ENCODE data around the gene PLIN3. TPM values are rescaled to one million over a fixed set of nuclear protein-coding genes. Genes with fewer than 3 reads are reported as not detected.
"Not testable (repeated sequence)": the region's sequence is repeated elsewhere in the genome, so short reads cannot be mapped to it uniquely, and the experiment has no call there.

PLIN3 gene
- total and polyA plus RNA-seq, 2 donors (not counting 1 experiment from before 2014, with no cell fraction given): 27.6 to 34.3 TPM

DNA sequence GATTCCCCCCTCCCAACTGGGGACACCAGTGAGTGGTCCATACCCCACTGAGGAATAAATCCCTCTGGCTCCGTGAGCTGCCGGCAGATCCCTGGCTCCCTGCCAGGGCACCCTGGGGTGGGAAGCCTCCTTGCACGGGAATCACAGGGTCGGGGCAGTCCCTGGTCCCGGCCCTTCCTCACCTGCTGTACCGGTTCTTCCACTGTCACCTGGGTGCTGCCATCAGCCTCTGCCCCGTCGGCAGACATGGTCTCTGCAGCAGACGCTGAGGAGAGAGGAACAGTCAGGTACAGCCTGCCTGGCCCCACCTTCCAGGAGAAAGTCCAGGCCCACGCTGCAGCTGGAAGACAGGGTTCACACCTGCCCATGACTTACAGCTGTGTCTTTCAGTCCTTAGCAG, 6.3 kb downstream of the PLIN3 start:
- no peak overlapping the region for H3K4me2 ChIP-seq (replicated peaks; ENCODE audit: low read depth, low read length, poor library complexity, severe bottlenecking)
- Mint-ChIP-seq H3K4me3 (no peak overlapping the region), H3K4me1 (peaks cover 15% of the 10 kb centered on the region), H3K27me3 (no peaks in the 10 kb centered on the region), H3K27ac (no peak overlapping the region), H3K9me3 (ENCODE audit: insufficient read depth) (no peaks in the 10 kb centered on the region)
- TF ChIP-seq, protein P1, sequence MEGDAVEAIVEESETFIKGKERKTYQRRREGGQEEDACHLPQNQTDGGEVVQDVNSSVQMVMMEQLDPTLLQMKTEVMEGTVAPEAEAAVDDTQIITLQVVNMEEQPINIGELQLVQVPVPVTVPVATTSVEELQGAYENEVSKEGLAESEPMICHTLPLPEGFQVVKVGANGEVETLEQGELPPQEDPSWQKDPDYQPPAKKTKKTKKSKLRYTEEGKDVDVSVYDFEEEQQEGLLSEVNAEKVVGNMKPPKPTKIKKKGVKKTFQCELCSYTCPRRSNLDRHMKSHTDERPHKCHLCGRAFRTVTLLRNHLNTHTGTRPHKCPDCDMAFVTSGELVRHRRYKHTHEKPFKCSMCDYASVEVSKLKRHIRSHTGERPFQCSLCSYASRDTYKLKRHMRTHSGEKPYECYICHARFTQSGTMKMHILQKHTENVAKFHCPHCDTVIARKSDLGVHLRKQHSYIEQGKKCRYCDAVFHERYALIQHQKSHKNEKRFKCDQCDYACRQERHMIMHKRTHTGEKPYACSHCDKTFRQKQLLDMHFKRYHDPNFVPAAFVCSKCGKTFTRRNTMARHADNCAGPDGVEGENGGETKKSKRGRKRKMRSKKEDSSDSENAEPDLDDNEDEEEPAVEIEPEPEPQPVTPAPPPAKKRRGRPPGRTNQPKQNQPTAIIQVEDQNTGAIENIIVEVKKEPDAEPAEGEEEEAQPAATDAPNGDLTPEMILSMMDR (IDR thresholded peaks at IDR 0.05): no peak
- no peak for TF ChIP-seq EZH2 (IDR thresholded peaks at IDR 0.05; ENCODE audit: borderline replicate concordance, insufficient read depth, low read depth, low read length, poor library complexity, severe bottlenecking)
- H3K4me3 ChIP-seq (ENCODE audit: control extremely low read depth in 1 of 5, extremely low read depth in 1 of 5, insufficient read depth in 1 of 5, low read depth in 2 of 5, low read length in 4 of 5): no peak overlapping the region
- H3K9ac ChIP-seq (ENCODE audit: low read length): no peak overlapping the region
- ATAC-seq (ENCODE audit: low read depth) (no peak), DNase-seq (no peak)
- H3K27ac ChIP-seq (ENCODE audit: low read length in 2 of 2): no peak overlapping the region
- intact Hi-C loops (cut with micrococcal nuclease): no loop called here
- peaks cover 0 to 5% of the 10 kb centered on the region in 2 donors for H3K4me1 ChIP-seq (ENCODE audit: control insufficient read depth in 2 of 2, insufficient read depth in 2 of 2, low read length in 2 of 2)
- peaks cover 0 to 9% (median 0%) of the 10 kb centered on the region in 3 donors for H3K9me3 ChIP-seq (ENCODE audit: control extremely low read depth in 1 of 3, control insufficient read depth in 2 of 3, insufficient read depth in 1 of 3, low read length in 2 of 3)
- peaks cover 2 to 14% of the 10 kb centered on the region in 2 experiments for H3K36me3 ChIP-seq (replicated peaks in 1 of 2; ENCODE audit: control extremely low read depth in 1 of 2, control insufficient read depth in 1 of 2, extremely low read depth in 1 of 2, insufficient read depth in 2 of 2, low read length in 1 of 2)
- H4K20me1 ChIP-seq (ENCODE audit: control insufficient read depth, insufficient read depth, low read length, poor library complexity, severe bottlenecking): no peaks in the 10 kb centered on the region
- peaks cover under 1% of the 10 kb centered on the region for H3K79me2 ChIP-seq (ENCODE audit: control insufficient read depth, insufficient read depth, low read length)
- no peaks in the 10 kb centered on the region for H3K27me3 ChIP-seq (replicated peaks in 1 of 4; ENCODE audit: control extremely low read depth in 1 of 4, control insufficient read depth in 3 of 4, insufficient read depth in 4 of 4, low read length in 3 of 4)
- 95% methylated on average over 10 of the region's 10 CpGs for WGBS (ENCODE audit: insufficient coverage)
- H2AFZ ChIP-seq (ENCODE audit: insufficient read depth, low read depth, low read length, poor library complexity, severe bottlenecking): no peak overlapping the region
- ChIA-PET CTCF (no interaction called here), POLR2A (no interaction called here)

DNA sequence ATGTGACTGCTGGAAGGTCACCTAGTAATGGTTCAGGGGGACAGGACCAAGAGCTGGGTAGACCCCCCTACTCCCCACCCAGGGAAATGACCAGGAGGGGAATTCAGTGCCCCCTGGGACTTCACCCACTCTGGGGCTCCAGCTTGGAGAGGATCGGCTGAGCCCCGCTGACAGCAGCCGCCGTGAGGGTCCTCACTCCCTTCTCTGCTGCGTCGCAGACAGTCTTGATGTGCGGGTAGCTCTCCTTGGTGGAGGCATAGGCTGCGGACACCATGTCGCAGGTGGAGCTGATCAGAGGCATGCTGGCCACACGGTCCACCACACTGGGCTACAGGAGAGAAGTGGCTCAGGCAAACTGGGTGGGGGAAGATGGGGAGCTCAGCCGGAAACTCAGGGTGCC, 7.8 kb downstream of the PLIN3 start:
- no peaks in the 10 kb centered on the region for H3K27me3 Mint-ChIP-seq
- Histone ChIP-seq H3K4me2 (replicated peaks; ENCODE audit: low read depth, low read length, poor library complexity, severe bottlenecking) (no peak overlapping the region), H3K27ac (ENCODE audit: low read length in 2 of 2) (no peak overlapping the region), H3K4me1 (ENCODE audit: control insufficient read depth in 2 of 2, insufficient read depth in 2 of 2, low read length in 2 of 2) (peaks cover 0 to 5% of the 10 kb centered on the region in 2 donors), H3K36me3 (replicated peaks in 1 of 2; ENCODE audit: control extremely low read depth in 1 of 2, control insufficient read depth in 1 of 2, extremely low read depth in 1 of 2, insufficient read depth in 2 of 2, low read length in 1 of 2) (peaks cover 2 to 18% of the 10 kb centered on the region in 2 experiments), H2AFZ (ENCODE audit: insufficient read depth, low read depth, low read length, poor library complexity, severe bottlenecking) (no peak overlapping the region), H3K9me3 (ENCODE audit: control extremely low read depth in 1 of 3, control insufficient read depth in 2 of 3, insufficient read depth in 1 of 3, low read length in 2 of 3) (peaks cover 0 to 9% (median 0%) of the 10 kb centered on the region in 3 donors), H3K27me3 (replicated peaks in 1 of 4; ENCODE audit: control extremely low read depth in 1 of 4, control insufficient read depth in 3 of 4, insufficient read depth in 4 of 4, low read length in 3 of 4) (no peaks in the 10 kb centered on the region), H4K20me1 (ENCODE audit: control insufficient read depth, insufficient read depth, low read length, poor library complexity, severe bottlenecking) (no peaks in the 10 kb centered on the region), H3K4me3 (ENCODE audit: control extremely low read depth in 1 of 5, extremely low read depth in 1 of 5, insufficient read depth in 1 of 5, low read depth in 2 of 5, low read length in 4 of 5) (no peak overlapping the region), H3K9ac (ENCODE audit: low read length) (no peak overlapping the region), H3K79me2 (ENCODE audit: control insufficient read depth, insufficient read depth, low read length) (no peaks in the 10 kb centered on the region)
- TF ChIP-seq, protein P1 (IDR thresholded peaks at IDR 0.05): no peak
- TF ChIP-seq EZH2 (IDR thresholded peaks at IDR 0.05; ENCODE audit: borderline replicate concordance, insufficient read depth, low read depth, low read length, poor library complexity, severe bottlenecking): no peak
- no peak overlapping the region for H3K27ac Mint-ChIP-seq
- peaks cover 14% of the 10 kb centered on the region for H3K4me1 Mint-ChIP-seq
- ChIA-PET POLR2A (no interaction called here), CTCF (interaction anchor here (0.5 to 19.5 kb wide), 4 partner anchors 9 to 536 kb away, joined by 3 to 612 read pairs (median 6); no protein-coding TSS in a partner anchor)
- no peak for DNase-seq
- no peaks in the 10 kb centered on the region for H3K9me3 Mint-ChIP-seq (ENCODE audit: insufficient read depth)
- no peak for ATAC-seq (ENCODE audit: low read depth)
- H3K4me3 Mint-ChIP-seq: no peak overlapping the region
- intact Hi-C loops (cut with micrococcal nuclease): no loop called here
- WGBS (ENCODE audit: insufficient coverage): 95% methylated on average over 11 of the region's 11 CpGs

DNA sequence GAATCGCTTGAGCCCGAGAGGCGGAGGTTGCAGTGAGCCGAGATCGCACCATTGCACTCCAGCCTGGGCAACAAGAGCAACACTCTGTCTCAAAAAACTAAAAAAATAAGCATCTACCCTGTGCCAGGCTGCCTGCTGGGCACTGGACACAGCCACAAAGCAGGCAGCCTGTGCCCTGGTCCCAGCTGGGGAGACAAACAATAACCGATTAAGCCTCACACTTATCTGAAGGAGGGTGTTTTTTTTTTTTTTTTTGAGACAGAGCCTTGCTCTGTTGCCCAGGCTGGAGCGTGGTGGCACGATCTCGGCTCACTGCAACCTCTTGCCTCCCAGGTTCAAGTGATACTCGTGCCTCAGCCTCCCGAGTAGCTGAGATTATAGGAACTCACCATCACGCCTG, 11.0 kb downstream of the PLIN3 start:
- H3K4me3 ChIP-seq (ENCODE audit: control extremely low read depth in 1 of 5, extremely low read depth in 1 of 5, insufficient read depth in 1 of 5, low read depth in 2 of 5, low read length in 4 of 5); DNase-seq; ATAC-seq (ENCODE audit: low read depth); H3K27ac ChIP-seq (ENCODE audit: low read length in 2 of 2); H3K9me3 Mint-ChIP-seq (ENCODE audit: insufficient read depth); H3K9ac ChIP-seq (ENCODE audit: low read length); H3K4me1 ChIP-seq (ENCODE audit: control insufficient read depth in 2 of 2, insufficient read depth in 2 of 2, low read length in 2 of 2); H3K4me2 ChIP-seq (replicated peaks; ENCODE audit: low read depth, low read length, poor library complexity, severe bottlenecking); H3K4me3 Mint-ChIP-seq; POLR2A ChIA-PET; H3K27ac Mint-ChIP-seq; intact Hi-C loops (cut with micrococcal nuclease); H3K4me1 Mint-ChIP-seq; H3K27me3 ChIP-seq (replicated peaks in 1 of 4; ENCODE audit: control extremely low read depth in 1 of 4, control insufficient read depth in 3 of 4, insufficient read depth in 4 of 4, low read length in 3 of 4); H3K27me3 Mint-ChIP-seq; H4K20me1 ChIP-seq (ENCODE audit: control insufficient read depth, insufficient read depth, low read length, poor library complexity, severe bottlenecking); H3K79me2 ChIP-seq (ENCODE audit: control insufficient read depth, insufficient read depth, low read length); H2AFZ ChIP-seq (ENCODE audit: insufficient read depth, low read depth, low read length, poor library complexity, severe bottlenecking); H3K9me3 ChIP-seq (ENCODE audit: control extremely low read depth in 1 of 3, control insufficient read depth in 2 of 3, insufficient read depth in 1 of 3, low read length in 2 of 3): not testable (repeated sequence)
- 93% methylated on average over 11 of the region's 12 CpGs for WGBS (ENCODE audit: insufficient coverage)
- peaks cover 2 to 27% of the 10 kb centered on the region in 2 experiments for H3K36me3 ChIP-seq (replicated peaks in 1 of 2; ENCODE audit: control extremely low read depth in 1 of 2, control insufficient read depth in 1 of 2, extremely low read depth in 1 of 2, insufficient read depth in 2 of 2, low read length in 1 of 2)
- CTCF ChIA-PET: interaction anchor here (0.6 to 19.5 kb wide), 3 partner anchors 15 to 45 kb away, joined by 4 to 612 read pairs (median 4); no protein-coding TSS in a partner anchor
